Measurements from ENCODE around the gene COX11. TPM values are rescaled to one million over a fixed set of nuclear protein-coding genes. Genes with fewer than 3 reads are reported as not detected.

Gene COX11
- total and polyA plus RNA-seq, 2 donors (not counting 1 experiment from before 2014, with no cell fraction given) = 37.1 to 54.9 TPM

- Mint-ChIP-seq H3K4me3 (no peak overlapping the region), H3K27me3 (no peaks in the 10 kb centered on the region), H3K27ac (no peak overlapping the region), H3K4me1 (no peaks in the 10 kb centered on the region), H3K9me3 (ENCODE audit: insufficient read depth) (no peaks in the 10 kb centered on the region)
- DNase-seq (peak; percentile 68), ATAC-seq (ENCODE audit: low read depth) (no peak)
- ChIA-PET CTCF (interaction anchor here (0.6 to 4.5 kb wide), 40 partner anchors 8 to 609 kb away, joined by 3 to 82 read pairs (median 4); partner anchors contain the start of genes SMIM36 and STXBP4), POLR2A (no interaction called here)
- no peak overlapping the region for H3K27ac ChIP-seq (ENCODE audit: low read length in 2 of 2)
- no peaks in the 10 kb centered on the region for H3K4me1 ChIP-seq (ENCODE audit: control insufficient read depth in 2 of 2, insufficient read depth in 2 of 2, low read length in 2 of 2)
- H3K79me2 ChIP-seq (ENCODE audit: control insufficient read depth, insufficient read depth, low read length) = no peaks in the 10 kb centered on the region
- H3K36me3 ChIP-seq (replicated peaks in 1 of 2; ENCODE audit: control extremely low read depth in 1 of 2, control insufficient read depth in 1 of 2, extremely low read depth in 1 of 2, insufficient read depth in 2 of 2, low read length in 1 of 2) = peaks cover 0 to 2% of the 10 kb centered on the region in 2 experiments
- H3K27me3 ChIP-seq (replicated peaks in 1 of 4; ENCODE audit: control extremely low read depth in 1 of 4, control insufficient read depth in 3 of 4, insufficient read depth in 4 of 4, low read length in 3 of 4) = no peaks in the 10 kb centered on the region
- H3K9me3 ChIP-seq (ENCODE audit: control extremely low read depth in 1 of 3, control insufficient read depth in 2 of 3, insufficient read depth in 1 of 3, low read length in 2 of 3) = no peaks in the 10 kb centered on the region
- no peak overlapping the region for H3K4me2 ChIP-seq (replicated peaks; ENCODE audit: low read depth, low read length, poor library complexity, severe bottlenecking)
- 83% methylated on average over 3 of the region's 8 CpGs for WGBS (ENCODE audit: insufficient coverage)
- no peak overlapping the region for H3K4me3 ChIP-seq (ENCODE audit: control extremely low read depth in 1 of 5, extremely low read depth in 1 of 5, insufficient read depth in 1 of 5, low read depth in 2 of 5, low read length in 4 of 5)
- intact Hi-C loops (cut with micrococcal nuclease) = loop anchor here (1.0 to 2.0 kb wide), 2 partner anchors 303 to 356 kb away; no protein-coding TSS in a partner anchor
- no peaks in the 10 kb centered on the region for H4K20me1 ChIP-seq (ENCODE audit: control insufficient read depth, insufficient read depth, low read length, poor library complexity, severe bottlenecking)
- peak; percentile 92 for TF ChIP-seq CTCF (IDR thresholded peaks at IDR 0.05)
- TF ChIP-seq EZH2 (IDR thresholded peaks at IDR 0.05; ENCODE audit: borderline replicate concordance, insufficient read depth, low read depth, low read length, poor library complexity, severe bottlenecking) = no peak
- H2AFZ ChIP-seq (ENCODE audit: insufficient read depth, low read depth, low read length, poor library complexity, severe bottlenecking) = no peak overlapping the region
- H3K9ac ChIP-seq (ENCODE audit: low read length) = no peak overlapping the region
Observed at GRCh38 chr17:54992797-54993639, 24.6 kb upstream of the COX11 start.

GRCh38 chr17:54991567-54991966 lies 23.1 kb upstream of the COX11 start:
- Histone ChIP-seq H3K4me1 (ENCODE audit: control insufficient read depth in 2 of 2, insufficient read depth in 2 of 2, low read length in 2 of 2) (no peaks in the 10 kb centered on the region), H3K79me2 (ENCODE audit: control insufficient read depth, insufficient read depth, low read length) (no peaks in the 10 kb centered on the region), H2AFZ (ENCODE audit: insufficient read depth, low read depth, low read length, poor library complexity, severe bottlenecking) (no peak overlapping the region), H3K27ac (ENCODE audit: low read length in 2 of 2) (no peak overlapping the region), H3K4me2 (replicated peaks; ENCODE audit: low read depth, low read length, poor library complexity, severe bottlenecking) (no peak overlapping the region), H3K4me3 (ENCODE audit: control extremely low read depth in 1 of 5, extremely low read depth in 1 of 5, insufficient read depth in 1 of 5, low read depth in 2 of 5, low read length in 4 of 5) (no peak overlapping the region), H3K9me3 (ENCODE audit: control extremely low read depth in 1 of 3, control insufficient read depth in 2 of 3, insufficient read depth in 1 of 3, low read length in 2 of 3) (no peaks in the 10 kb centered on the region), H4K20me1 (ENCODE audit: control insufficient read depth, insufficient read depth, low read length, poor library complexity, severe bottlenecking) (no peaks in the 10 kb centered on the region), H3K36me3 (replicated peaks in 1 of 2; ENCODE audit: control extremely low read depth in 1 of 2, control insufficient read depth in 1 of 2, extremely low read depth in 1 of 2, insufficient read depth in 2 of 2, low read length in 1 of 2) (no peaks in the 10 kb centered on the region), H3K27me3 (replicated peaks in 1 of 4; ENCODE audit: control extremely low read depth in 1 of 4, control insufficient read depth in 3 of 4, insufficient read depth in 4 of 4, low read length in 3 of 4) (no peaks in the 10 kb centered on the region), H3K9ac (ENCODE audit: low read length) (no peak overlapping the region)
- no peak for TF ChIP-seq EZH2 (IDR thresholded peaks at IDR 0.05; ENCODE audit: borderline replicate concordance, insufficient read depth, low read depth, low read length, poor library complexity, severe bottlenecking)
- no peak for TF ChIP-seq CTCF (IDR thresholded peaks at IDR 0.05)
- no peak overlapping the region for H3K4me3 Mint-ChIP-seq
- DNase-seq = no peak
- ATAC-seq (ENCODE audit: low read depth) = no peak
- no peaks in the 10 kb centered on the region for H3K4me1 Mint-ChIP-seq
- POLR2A ChIA-PET = no interaction called here
- H3K27ac Mint-ChIP-seq = no peak overlapping the region
- H3K27me3 Mint-ChIP-seq = no peaks in the 10 kb centered on the region
- intact Hi-C loops (cut with micrococcal nuclease) = no loop called here
- no CpG with 5 or more reads among the region's 1 CpG for WGBS (ENCODE audit: insufficient coverage)
- CTCF ChIA-PET = interaction anchor here (1.1 to 4.5 kb wide), 11 partner anchors 12 to 523 kb away, joined by 3 to 82 read pairs (median 7); no protein-coding TSS in a partner anchor
- H3K9me3 Mint-ChIP-seq (ENCODE audit: insufficient read depth) = no peaks in the 10 kb centered on the region
